SH-SY5Y (cell line): Measurements from ENCODE around the gene SRGAP3.

Experiments
- GATA2 ChIP-seq: IDR thresholded peaks from 2 replicates; pipeline ENCODE4 v1.6.1; 2011; ENCODE audit warnings: mild to moderate bottlenecking, low read depth, low read length
- GATA3 ChIP-seq: IDR thresholded peaks from 2 replicates; pipeline ENCODE4 v1.6.1; 2011; ENCODE audit warnings: low read depth, mild to moderate bottlenecking, low read length, moderate library complexity

GRCh38 chr3:8990266-8991215, 258.9 kb downstream of the SRGAP3 start:
- TF ChIP-seq GATA2, result no peak
- TF ChIP-seq GATA3, result no peak
